Measurements from ENCODE around the gene FGR.

FGR gene

GRCh38 chr1:27563341-27563590 lies 71.7 kb downstream of the FGR start:
- TF ChIP-seq, protein P1, sequence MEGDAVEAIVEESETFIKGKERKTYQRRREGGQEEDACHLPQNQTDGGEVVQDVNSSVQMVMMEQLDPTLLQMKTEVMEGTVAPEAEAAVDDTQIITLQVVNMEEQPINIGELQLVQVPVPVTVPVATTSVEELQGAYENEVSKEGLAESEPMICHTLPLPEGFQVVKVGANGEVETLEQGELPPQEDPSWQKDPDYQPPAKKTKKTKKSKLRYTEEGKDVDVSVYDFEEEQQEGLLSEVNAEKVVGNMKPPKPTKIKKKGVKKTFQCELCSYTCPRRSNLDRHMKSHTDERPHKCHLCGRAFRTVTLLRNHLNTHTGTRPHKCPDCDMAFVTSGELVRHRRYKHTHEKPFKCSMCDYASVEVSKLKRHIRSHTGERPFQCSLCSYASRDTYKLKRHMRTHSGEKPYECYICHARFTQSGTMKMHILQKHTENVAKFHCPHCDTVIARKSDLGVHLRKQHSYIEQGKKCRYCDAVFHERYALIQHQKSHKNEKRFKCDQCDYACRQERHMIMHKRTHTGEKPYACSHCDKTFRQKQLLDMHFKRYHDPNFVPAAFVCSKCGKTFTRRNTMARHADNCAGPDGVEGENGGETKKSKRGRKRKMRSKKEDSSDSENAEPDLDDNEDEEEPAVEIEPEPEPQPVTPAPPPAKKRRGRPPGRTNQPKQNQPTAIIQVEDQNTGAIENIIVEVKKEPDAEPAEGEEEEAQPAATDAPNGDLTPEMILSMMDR (IDR thresholded peaks at IDR 0.05): no peak
- peak overlapping the region; percentile 92 to 98 for H3K27ac ChIP-seq
- peak; percentile 80 for DNase-seq (ENCODE audit: low spot score)
- H3K4me3 ChIP-seq: peak overlapping the region; percentile 52

GRCh38 chr1:27562534-27563340 lies 72.2 kb downstream of the FGR start:
- H3K4me3 ChIP-seq: peak overlapping the region; percentile 44
- no peak for DNase-seq (ENCODE audit: low spot score)
- H3K27ac ChIP-seq: peak overlapping the region; percentile 92 to 98
- TF ChIP-seq, protein P1 (IDR thresholded peaks at IDR 0.05): no peak

All from coronary artery (tissue), 2 donors.